Fibroblast of peridontal ligament (primary cell): ENCODE results near the gene PPDPF.

Experiments used
- DNase-seq: peaks from one replicate; pipeline ENCODE4 v3.0.0-alpha.2; 2010; ENCODE audit errors: extremely low read depth

PPDPF gene

GRCh38 chr20:63487781-63488241, 32.8 kb upstream of the PPDPF start:
- no peak for DNase-seq

- no peak for DNase-seq
Measured at GRCh38 chr20:63488315-63489251, 32.0 kb upstream of the PPDPF start.

- no peak for DNase-seq
Measured at GRCh38 chr20:63490416-63490815, 30.1 kb upstream of the PPDPF start.

- DNase-seq, result no peak
Measured at GRCh38 chr20:63491078-63491477, 29.5 kb upstream of the PPDPF start.

GRCh38 chr20:63491635-63492230, 28.8 kb upstream of the PPDPF start:
- DNase-seq, result no peak

- DNase-seq, result no peak
Measured at GRCh38 chr20:63492518-63492917, 28.0 kb upstream of the PPDPF start.

GRCh38 chr20:63492982-63493381, 27.6 kb upstream of the PPDPF start:
- no peak for DNase-seq

GRCh38 chr20:63493563-63494020, 27.0 kb upstream of the PPDPF start:
- DNase-seq, result no peak

- DNase-seq, result no peak
Measured at GRCh38 chr20:63494084-63494419, 26.5 kb upstream of the PPDPF start.

- DNase-seq, result no peak
Measured at GRCh38 chr20:63494420-63495166, 26.0 kb upstream of the PPDPF start.

- no peak for DNase-seq
Measured at GRCh38 chr20:63495167-63495720, 25.3 kb upstream of the PPDPF start.

GRCh38 chr20:63495741-63496595, 24.6 kb upstream of the PPDPF start:
- peak; percentile 26 for DNase-seq

- DNase-seq, result no peak
Measured at GRCh38 chr20:63496596-63497120, 23.9 kb upstream of the PPDPF start.

- DNase-seq, result no peak
Measured at GRCh38 chr20:63497138-63497945, 23.2 kb upstream of the PPDPF start.

- no peak for DNase-seq
Measured at GRCh38 chr20:63497946-63498935, 22.3 kb upstream of the PPDPF start.

- DNase-seq, result no peak
Measured at GRCh38 chr20:63498960-63499337, 21.6 kb upstream of the PPDPF start, which contains the start of gene EEF1A2. EEF1A2 (minus strand) TSS chr20:63499083; CDS start chr20:63497763, 1,320 bp downstream.

- DNase-seq, result no peak
Measured at GRCh38 chr20:63499338-63499969, 21.1 kb upstream of the PPDPF start.
